ENCODE results near the gene PRUNE1.
A peak's percentile ranks its signal among the peaks of the same experiment; 100 is the strongest.

PRUNE1 gene

GRCh38 chr1:150979092-150980056 lies 28.9 kb upstream of the PRUNE1 start:
- DNase-seq = peak; percentile 96

- no peak for DNase-seq
Measured at GRCh38 chr1:150981177-150981804, 27.0 kb upstream of the PRUNE1 start.

DNA sequence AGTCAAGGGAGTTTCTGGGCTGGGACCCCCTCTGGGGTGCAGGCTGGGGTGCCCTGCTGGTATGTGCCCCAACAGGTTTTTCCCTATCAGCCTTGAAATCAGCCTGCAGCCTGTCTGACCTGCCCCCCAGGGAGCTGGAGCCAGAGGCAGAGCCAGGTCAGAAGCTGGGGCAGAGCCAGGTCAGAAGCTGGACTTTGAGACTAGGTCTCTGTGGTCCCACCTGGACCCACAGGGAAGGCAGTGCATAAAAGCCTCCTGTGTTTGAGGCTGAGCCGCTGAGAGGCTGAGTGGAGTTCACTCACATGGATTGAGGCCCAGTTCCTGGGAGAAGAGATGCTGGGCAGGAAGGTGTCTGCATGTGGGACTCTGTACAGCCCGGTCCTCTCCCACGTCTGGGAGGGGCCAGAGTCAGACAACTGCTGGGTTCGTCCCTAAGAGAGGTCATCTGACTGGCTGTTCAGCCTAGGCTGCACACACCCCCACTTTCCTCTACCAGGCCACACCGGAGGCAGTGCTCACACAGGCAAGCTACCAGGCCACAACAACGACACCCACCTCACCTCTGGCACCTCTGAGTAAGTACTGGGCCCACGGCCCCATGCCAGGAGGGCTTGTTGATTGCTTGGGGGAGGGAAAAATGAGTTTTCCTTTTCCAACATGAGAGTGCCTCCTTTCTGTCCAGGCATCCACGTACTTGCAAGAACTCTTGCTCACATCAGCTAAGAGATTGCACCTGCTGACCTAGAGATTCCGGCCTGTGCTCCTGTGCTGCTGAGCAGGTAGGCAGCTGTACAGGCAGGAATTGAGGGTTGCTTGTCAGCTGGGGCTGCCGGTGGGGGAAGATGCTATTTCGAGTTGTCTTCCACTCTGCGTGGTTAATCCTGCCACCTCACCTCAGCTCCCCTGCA lies 26.2 kb upstream of the PRUNE1 start, which contains the start of gene ANXA9:
Gene ANXA9 (plus strand): TSS at position 488 of the 908 bp plus-strand sequence. CDS start 814 bp downstream, outside the sequence.
- DNase-seq = peak; percentile 67

DNA sequence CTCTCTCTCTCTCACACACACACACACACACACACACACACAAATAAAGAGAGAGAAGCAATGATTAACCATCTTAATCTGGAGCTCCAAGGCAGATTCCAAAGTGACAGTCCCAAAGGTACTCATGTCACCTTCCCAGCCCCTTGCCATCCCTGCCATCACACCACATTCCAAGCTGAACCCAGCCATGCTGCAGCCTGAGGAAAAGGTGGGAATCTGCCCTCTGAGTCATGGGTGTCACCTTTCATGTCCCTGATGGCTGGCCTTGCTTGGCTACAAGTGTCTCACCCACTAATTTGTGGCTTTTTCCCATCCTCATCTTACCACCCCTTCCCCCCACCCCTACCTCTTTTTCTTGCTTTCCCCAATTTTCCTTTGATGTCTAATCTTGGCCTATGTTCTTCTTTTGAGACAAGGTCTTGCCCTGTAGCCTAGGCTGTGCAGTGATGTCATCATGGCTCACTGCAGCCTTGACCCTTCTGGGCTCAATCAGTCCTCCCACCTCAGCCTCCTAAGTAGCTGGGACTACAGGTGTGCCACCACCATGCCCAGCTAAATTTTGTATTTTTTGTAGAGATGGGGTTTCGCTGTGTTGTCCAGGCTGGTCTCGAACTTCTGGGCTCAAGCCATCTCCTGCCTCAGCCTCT lies 22.9 kb upstream of the PRUNE1 start:
- DNase-seq = no peak

DNA sequence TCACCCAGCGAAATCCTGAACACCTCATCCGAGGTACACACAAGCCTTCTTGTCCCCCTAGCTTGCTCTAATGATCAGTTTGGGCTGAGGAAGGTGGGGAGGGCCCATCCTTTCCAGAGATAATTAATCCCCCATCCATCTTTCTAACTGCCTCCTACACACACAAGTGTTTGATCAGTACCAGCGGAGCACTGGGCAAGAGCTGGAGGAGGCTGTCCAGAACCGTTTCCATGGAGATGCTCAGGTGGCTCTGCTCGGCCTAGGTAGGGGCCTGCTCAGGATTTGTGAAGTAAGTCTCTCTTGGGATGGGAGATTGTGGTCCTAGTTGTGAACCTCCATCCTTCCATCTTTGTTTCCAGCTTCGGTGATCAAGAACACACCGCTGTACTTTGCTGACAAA lies 20.3 kb upstream of the PRUNE1 start:
- DNase-seq = no peak

- no peak for DNase-seq
Measured at GRCh38 chr1:150992626-150993025, 15.6 kb upstream of the PRUNE1 start.

DNA sequence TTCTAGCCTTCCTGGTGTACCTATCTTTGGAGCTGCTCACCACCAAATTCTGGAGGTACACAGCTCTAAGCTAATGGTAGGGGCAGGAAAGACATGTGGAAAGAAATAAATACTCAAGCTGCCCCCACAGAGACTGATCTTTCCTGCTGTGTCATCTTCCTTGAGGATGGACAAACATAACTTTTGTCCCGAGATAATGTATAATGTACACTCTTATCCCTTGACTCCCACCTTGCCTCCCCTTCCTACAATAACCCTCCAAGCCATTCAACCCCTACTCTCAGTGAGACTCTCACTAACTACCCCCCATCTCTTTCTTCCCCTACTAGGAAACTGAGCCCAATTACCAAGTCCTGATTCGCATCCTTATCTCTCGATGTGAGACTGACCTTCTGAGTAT lies 14.0 kb upstream of the PRUNE1 start:
- no peak for DNase-seq

GRCh38 chr1:150995460-150995859 lies 12.8 kb upstream of the PRUNE1 start:
- DNase-seq = no peak

DNA sequence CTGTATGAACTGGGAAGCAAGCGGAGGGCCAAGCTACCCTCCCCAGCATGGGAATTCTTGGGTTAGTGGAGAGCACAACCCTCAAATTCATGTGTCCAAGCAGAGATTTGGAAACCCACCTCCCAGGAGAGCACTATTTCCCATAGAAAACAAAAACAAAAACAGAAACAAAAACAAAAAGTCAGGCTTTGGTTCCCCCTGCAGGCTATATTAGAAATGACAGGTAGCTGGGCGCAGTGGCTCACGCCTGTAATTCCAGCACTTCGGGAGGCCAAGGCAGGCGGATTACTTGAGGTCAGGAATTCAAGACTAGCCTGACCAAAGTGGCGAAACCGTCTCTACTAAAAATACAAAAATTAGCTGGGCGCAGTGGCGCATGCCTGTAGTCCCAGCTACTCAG lies 12.4 kb upstream of the PRUNE1 start:
- peak; percentile 44 for DNase-seq

GRCh38 chr1:150997126-150997872 lies 10.9 kb upstream of the PRUNE1 start:
- DNase-seq = no peak

- no peak for DNase-seq
Measured at GRCh38 chr1:150997949-150998348, 10.3 kb upstream of the PRUNE1 start.

DNA sequence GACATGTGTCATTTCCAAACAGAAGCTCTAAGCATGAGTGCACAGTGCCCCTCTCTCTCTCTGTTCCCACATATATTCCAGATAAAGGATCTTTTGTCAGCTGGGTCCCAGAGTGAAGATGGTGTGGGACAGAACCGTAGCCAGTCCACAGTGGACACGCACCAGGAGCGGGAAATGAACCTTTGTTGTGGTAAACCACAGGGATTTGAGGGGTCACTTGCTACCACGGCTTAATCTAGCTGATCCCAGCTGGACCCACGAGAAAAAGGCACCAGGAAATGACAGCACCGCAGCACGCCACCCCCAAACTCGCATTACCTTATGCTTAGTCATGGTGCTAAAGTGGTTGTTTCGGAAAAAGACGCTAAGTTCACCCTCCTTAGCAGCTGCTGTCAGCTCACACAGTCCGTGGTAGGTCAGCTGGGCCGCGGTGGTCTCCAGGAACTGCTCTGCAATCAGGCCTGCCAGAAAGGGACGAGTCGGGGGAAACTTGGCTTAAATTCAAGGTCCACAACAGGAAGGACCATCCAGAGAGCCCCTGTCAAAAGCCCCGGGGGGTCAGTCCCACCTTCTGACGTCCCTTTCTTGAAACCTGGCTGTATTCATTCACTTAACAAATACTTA lies 9.1 kb upstream of the PRUNE1 start:
- DNase-seq = peak; percentile 53

DNA sequence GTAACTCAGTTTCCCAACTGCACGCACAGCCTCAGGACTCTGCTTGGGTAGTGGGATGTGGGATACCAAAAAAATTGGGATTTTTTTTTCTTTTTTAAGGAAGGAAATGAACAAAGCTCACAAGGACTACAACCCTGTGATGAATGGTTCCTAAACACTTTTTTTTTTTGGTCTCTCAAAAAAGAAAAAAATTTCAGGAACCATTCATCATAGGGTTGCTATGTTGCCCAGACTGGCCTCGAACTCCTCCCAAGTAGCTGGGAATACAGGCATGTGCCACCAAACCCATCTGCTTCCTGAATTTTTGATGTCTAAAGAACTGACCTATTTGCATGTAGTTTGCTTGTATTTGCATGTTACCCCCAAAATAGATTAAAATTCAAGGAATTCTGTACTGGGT lies 8.3 kb upstream of the PRUNE1 start:
- no peak for DNase-seq

- no peak for DNase-seq
Measured at GRCh38 chr1:151000408-151000807, 7.8 kb upstream of the PRUNE1 start.

DNA sequence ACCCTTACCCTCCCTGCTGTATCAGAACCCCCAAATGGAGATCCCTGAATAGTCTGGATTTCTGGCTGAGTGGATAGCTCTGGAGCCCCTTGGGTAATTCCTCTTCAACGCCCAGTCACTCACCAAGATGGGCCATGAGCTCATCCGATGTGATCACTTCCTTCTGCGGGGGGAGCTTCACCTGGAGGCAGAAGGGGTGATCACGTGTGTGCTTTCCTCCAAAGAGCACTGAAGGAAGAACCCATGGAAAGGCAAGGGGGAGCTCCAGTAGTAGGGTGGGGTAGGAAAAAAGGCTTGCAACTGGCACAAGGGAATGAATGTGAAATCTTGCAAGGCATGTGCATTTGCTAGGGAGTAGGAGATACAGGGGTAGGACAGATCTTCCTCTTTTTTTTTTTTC lies 6.6 kb upstream of the PRUNE1 start:
- no peak for DNase-seq

DNA sequence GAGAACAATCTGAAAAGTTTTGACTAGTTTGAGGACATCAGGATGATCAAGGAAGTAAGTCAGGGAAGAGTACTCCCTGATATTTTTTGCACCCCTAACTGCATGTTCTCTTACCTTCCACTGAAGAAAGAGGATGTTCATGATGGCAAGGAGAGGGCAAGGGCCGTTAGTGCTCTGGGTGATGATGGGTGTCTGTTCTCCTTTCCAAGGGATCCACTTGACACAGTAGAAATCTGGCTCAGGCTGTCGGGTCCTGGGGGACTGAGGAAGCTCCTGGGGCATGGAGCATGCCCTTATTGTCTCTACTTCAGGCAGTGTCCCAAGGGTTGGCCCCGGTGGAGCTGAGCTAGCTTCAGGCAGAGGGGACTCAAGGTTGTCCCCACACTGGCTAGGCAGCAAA lies 6.2 kb upstream of the PRUNE1 start:
- DNase-seq = no peak

GRCh38 chr1:151002611-151003010 lies 5.6 kb upstream of the PRUNE1 start:
- no peak for DNase-seq

DNA sequence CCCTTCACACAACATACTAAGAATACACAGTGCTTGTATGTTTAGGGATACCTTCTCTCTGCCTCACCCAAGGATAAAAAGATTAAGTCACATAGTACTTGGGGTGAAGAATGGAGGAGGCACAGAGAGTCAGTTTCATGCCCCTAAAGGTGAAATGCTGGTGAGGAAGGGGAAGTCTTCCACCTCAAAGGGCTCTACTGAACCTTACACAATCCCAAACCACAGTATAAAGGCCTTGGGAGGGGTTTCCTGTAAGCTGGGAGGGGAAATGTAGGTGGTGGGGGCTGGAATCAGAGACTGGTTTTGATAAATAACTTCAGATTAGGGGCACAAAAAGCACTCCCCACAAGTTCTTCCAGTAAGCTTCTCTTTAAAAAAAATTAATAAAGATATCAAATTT lies 5.1 kb upstream of the PRUNE1 start:
- DNase-seq = no peak

DNA sequence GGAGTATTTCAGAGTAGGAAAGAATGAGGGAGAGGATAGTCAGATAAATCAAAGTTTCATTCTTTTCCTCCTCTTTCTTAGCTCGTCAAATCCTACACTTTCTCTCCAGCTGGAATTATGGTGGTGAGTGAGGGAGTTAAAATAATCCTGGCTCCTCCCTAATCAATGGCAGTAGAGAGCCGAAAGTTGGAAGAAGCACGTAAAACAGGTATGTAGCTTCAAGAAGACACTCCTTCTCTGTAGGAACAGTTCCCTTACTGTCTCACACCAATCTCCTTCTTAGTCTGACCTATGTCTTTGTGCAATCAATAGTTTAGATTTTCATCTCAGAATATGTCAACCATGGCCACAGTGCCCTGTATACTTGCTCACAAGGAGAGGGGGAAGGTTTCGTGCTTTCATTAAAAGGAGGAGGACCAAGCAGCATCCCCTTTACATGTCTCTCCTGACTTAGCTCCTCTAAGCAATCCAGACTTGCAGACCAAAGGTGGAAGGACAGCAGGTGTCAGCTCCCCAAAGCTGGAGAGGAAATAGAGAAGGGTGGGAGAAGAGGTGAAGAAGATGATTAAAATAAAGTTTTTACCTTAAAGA lies 2.4 kb upstream of the PRUNE1 start:
- no peak for DNase-seq

GRCh38 chr1:151006327-151007052 lies 1.8 kb upstream of the PRUNE1 start, which contains the start of gene MINDY1:
Gene MINDY1 (minus strand): TSS chr1:151006902. CDS start chr1:151002617, 4,285 bp downstream.
- peak; percentile 89 for DNase-seq

Data from hematopoietic multipotent progenitor cell treated with erythropoietin and hydrocortisone succinate and interleukin-3 and kit ligand, for 8 days (in vitro differentiated cells).